MM.1S (cell line): ENCODE results near the gene IQGAP2.

Experiments used
- CTCF ChIP-seq: fragments of 300-600 bp; sonication (generic); IDR thresholded peaks from 2 replicates; pipeline ENCODE4 v1.5.1; 2016; ENCODE audit warnings: antibody characterized with exemption, low read length, mixed read lengths
- EZH2 ChIP-seq: fragments of 300-600 bp; sonication (generic); optimal IDR thresholded peaks from 2 replicates; pipeline ENCODE3; 2017; ENCODE audit warnings: low read depth, mild to moderate bottlenecking, antibody characterized with exemption, low read length, mixed read lengths

- TF ChIP-seq CTCF (no peak), EZH2 (no peak)
Measured at GRCh38 chr5:76528547-76529331, 125.7 kb downstream of the IQGAP2 start.
